ENCODE results near the gene CETN2. TPM values are rescaled to one million over a fixed set of nuclear protein-coding genes. Genes with fewer than 3 reads are reported as not detected.
"Not testable (repeated sequence)": the region's sequence is repeated elsewhere in the genome, so short reads cannot be mapped to it uniquely, and the experiment has no call there.

CETN2 gene
- total RNA-seq, result 24.7 and 40.7 TPM in 2 replicates

- DNase-seq (ENCODE audit: extremely low read depth, low read depth, low spot score), result peak; percentile 42
Measured at GRCh38 chrX:152830312-152831305, at the start of gene CETN2, which contains the start of gene NSDHL. TSS of gene CETN2 (minus strand) at chrX:152830757. CDS start at chrX:152830710, 47 bp downstream. TSS of gene NSDHL (plus strand) at chrX:152831063. CDS start at chrX:152846325, 15,262 bp downstream.

GRCh38 chrX:152878976-152879755 lies 48.6 kb upstream of the CETN2 start:
- DNase-seq (ENCODE audit: extremely low read depth, low read depth, low spot score), result no peak

DNA sequence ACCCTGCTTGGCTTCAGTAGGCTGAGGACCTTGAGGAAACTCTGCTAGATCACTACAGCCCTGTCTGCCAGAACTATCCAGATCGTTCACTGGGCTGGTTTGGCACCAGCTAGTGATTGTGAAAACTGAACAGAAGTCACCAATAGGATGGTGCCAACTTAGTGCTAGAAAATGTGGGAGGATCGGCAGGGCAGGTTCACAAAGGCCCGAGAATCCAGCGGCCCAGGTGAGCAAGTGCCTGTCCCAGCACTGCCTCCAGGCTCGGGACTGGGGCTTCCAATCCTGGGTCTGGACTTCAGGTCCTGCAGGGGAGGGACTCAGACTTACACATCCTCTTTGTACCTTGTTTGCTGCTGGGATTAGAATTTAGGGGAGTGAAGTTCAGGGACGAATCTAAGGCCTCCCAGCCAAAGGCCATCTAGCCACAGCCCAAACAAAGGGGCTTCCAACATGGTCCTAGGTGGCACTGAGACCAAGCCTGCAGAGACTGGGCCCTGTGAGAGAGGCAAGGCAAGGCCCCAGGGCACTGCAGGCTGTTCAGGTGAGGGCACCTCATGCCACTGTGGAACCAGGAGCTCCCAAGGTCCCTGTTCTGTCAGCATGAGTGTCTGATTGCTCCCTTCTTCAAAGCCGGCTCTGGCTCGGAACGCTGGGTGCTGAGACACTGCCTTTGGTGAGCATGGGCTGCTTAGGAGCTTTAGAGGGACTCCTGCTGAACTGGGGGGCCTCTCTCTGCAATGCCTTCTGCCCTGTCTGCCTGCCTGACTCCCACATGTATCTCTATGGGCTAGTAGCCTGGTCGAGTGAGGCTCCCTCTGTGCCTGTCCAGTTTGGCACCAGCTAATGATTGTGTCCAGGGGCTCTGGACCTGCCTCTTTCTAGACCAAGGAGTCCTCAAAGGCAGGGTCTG lies 46.6 kb upstream of the CETN2 start:
- no peak for DNase-seq (ENCODE audit: extremely low read depth, low read depth, low spot score)

DNA sequence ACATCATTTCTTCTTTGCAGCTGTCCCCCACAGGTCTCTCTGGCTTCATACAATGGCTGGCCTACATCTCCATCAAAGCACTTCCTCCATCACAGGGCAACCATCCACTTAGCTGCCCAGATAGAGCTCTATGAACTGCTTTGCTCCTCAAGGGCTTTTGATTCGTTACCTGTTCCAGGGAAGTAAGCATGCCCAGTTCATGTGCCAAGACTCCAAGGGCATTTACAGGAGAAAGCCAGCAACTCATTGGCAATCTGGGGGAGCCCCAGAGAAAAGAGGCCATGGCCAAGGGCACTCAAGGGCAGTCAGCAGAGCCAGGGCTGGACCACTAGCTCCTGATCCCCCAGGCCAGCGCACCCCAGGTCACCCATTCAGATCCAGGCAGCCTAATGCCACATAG lies 42.8 kb upstream of the CETN2 start:
- DNase-seq (ENCODE audit: extremely low read depth, low read depth, low spot score), result no peak

DNA sequence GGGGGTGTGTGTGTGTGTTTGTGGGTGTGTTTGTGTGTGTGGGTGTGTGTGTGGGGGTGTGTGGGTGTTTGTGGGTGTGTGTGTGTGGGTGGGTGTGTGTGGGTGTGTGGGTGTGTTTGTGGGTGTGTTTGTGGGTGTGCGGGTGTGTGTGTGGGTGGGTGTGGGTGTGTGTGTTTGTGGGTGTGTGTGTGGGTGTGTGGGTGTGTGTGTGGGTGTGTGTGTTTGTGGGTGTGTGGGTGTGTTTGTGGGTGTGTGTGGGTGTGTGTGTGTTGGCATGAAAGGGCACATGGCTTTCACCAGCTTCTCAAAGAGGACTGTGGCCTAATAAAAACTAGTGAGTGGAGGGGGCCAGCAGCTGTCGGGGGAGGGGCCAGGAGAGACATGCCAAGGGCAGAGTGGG lies 42.0 kb upstream of the CETN2 start:
- no peak for DNase-seq (ENCODE audit: extremely low read depth, low read depth, low spot score)

GRCh38 chrX:152871260-152871659 lies 40.7 kb upstream of the CETN2 start:
- DNase-seq (ENCODE audit: extremely low read depth, low read depth, low spot score), result no peak

DNA sequence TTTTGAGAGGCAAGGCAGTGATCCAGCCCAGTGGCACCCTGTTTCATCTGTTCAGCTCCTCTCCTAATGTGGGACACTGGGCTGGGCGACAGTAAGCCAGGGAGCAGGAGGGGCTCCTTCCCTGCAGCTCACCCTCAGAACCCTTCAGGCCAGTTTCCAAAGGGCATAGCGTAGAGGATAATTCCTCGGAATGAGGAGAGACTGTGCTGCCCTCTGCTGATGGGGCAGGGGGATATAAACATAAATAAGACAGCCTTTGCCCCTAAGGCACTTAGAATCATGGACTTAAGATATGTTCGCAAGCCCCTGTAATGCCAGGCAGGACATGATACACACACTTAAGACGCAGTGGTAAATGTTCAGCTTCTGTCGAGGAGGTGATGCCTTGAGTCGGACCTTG lies 39.4 kb upstream of the CETN2 start:
- DNase-seq (ENCODE audit: extremely low read depth, low read depth, low spot score), result no peak

DNA sequence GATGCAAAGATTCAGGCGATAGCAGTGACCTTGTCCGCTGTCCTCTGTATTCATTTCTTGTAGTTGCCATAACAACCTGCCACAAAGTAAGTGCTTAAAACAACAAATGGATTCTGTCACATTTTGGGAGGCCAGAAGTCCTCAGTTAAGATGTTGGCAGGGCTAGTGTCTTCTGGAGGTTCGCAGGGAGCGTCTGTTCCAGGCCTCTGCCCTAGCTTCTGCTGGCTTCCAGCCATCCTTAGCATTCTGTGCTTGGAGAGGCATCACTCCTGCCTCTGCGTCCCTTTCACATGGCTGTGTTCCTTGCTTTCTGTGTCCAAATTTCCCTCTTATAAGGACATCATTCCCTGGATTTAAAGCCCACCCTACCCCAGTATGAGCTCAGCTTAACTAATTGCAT lies 35.8 kb upstream of the CETN2 start:
- no peak for DNase-seq (ENCODE audit: extremely low read depth, low read depth, low spot score)

DNA sequence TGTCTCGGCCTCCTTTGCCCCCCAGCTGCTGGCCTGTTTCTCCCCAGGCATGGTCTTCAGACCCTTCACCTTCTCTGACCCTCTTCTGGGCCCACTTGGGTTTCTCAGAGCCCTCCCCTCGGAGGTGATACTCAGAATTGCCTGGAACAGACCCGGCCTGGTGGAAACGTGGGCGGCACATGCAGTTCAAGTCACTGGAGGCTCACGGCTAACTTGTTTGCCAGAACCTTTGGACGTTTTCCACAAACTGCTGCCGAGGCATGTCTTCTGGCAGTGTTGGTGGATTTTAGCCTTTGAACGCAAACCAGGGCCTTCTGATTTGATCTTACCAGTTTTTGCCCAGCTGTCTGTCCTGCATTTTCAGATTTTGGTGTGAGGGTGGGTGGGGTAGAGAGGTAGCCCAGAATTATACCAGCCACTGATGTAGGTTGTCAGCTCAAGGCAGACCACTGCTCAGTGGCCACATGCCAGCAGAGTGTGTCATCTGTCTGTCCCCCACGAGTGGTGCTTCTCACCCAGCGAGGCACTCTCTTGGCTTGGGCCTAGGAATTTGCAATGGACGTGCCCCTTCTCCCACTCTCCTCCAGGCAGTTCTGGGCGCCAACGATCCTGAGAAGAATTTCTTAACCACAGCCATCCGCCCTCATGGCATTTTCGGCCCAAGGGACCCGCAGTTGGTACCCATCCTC lies 34.8 kb upstream of the CETN2 start:
- no peak for DNase-seq (ENCODE audit: extremely low read depth, low read depth, low spot score)

DNA sequence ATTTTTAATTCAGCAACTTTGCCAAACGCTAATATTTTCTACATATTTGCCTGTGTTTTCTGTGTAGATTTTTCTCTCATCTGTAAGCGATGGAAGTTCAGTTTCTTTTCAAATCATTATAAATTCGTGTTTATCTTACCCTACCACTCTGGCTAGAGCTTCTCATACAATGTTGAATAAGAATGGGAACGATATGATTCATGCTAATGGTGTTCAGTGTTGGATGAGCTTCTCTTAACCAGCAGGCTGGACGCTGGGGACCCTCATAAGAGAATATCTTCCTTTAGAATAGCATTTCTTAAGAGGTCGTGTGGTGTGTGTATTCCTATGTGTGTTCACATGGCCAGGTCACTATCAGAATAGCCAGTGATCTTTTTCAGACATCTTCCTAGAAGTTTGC lies 31.3 kb upstream of the CETN2 start:
- DNase-seq (ENCODE audit: extremely low read depth, low read depth, low spot score), result no peak

DNA sequence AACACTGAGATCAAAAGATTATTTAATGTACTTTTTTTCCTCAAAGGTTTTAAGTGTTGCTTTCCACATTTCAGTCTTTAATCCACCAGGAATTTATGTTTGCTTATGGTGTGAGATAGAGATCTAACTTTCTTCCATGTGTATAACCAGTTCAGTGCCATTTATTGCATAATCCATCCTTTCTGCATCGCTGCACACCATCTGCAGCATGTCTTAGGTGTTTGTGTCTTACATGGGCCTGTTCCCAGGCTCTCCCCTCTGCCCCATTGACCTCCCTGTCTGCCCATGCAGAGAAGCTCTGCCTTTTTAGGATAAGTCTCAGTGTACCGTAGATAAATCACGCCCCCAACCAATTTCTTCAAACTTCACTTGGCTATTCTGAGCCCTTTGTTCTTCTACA lies 30.6 kb upstream of the CETN2 start:
- DNase-seq (ENCODE audit: extremely low read depth, low read depth, low spot score), result no peak

DNA sequence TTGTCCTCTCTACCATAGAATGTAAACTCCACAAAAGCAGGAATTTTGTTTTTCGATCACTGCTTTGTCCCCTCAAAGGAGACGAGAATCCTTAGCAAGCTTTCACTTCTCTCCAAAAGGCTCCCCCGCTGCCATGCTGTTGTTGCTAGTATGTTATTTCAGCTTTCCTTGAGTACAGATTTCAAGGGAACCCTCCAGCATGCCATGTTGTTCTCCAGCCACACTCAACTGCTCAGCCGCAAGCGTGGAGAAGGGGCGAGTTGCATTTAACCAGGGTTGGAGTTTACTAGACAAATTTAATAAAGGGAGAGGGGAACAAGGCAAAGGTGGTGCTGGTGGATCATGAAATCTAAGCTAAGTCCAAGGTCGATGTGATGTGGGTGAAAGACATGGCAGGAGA lies 23.4 kb upstream of the CETN2 start:
- DNase-seq (ENCODE audit: extremely low read depth, low read depth, low spot score), result no peak

DNA sequence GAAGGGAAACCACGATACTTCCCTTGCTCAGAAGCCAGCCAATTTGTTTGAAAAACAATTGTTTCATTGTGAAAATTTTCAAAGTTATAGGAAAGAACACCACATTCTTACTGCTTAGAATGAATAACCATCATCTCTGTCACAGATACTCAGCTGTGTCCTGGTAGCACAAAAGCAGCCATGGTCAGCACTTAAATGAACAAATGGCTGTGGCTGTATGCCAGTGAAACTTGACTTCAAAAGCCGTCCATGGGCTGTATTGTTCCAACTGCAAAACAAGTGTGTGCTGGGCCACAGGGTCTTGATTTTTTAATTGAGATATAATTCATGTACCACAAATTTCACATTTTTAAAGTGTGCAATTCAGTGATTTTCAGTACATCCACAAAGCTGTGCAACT lies 19.9 kb upstream of the CETN2 start:
- no peak for DNase-seq (ENCODE audit: extremely low read depth, low read depth, low spot score)

DNA sequence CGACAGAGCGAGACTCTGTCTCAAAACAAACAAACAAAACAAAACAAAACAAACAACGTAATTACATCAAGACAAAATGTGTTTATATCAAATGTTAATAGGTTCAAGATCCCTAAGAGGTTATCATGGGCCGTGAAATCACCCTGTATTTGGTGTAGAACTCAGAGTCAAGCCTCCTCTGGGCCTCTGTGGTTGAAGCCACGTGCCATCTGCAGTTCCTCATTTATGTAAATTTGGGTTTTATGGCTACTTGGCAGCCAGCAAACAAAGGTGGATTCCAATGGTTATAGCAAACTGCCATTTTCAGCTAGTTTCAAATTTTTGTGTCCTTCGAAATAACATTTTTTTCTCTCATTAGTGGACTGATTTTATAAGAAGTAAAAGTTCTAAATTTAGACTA lies 16.7 kb upstream of the CETN2 start:
- DNase-seq (ENCODE audit: extremely low read depth, low read depth, low spot score), result no peak

- no peak for DNase-seq (ENCODE audit: extremely low read depth, low read depth, low spot score)
Measured at GRCh38 chrX:152845618-152846240, 15.2 kb upstream of the CETN2 start.

DNA sequence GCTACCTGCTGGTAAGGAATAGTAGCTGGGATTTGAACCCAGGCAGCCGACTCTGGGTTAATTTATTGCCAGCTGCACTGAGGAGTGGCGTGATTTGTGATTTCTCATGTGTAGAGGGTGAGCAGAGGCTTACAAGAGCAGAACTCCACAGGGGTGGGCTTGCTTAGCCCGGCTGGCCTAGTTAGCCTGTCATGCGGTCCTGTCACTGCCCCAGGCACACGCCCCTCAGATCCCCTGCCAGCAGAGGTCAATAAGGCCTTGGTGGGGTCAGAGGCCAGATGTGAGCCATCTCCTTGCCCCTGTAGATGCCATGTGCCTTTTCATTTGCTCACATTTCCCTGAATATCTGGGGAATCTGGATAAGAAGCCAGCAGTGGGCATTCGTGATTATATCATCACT lies 13.7 kb upstream of the CETN2 start:
- no peak for DNase-seq (ENCODE audit: extremely low read depth, low read depth, low spot score)

DNA sequence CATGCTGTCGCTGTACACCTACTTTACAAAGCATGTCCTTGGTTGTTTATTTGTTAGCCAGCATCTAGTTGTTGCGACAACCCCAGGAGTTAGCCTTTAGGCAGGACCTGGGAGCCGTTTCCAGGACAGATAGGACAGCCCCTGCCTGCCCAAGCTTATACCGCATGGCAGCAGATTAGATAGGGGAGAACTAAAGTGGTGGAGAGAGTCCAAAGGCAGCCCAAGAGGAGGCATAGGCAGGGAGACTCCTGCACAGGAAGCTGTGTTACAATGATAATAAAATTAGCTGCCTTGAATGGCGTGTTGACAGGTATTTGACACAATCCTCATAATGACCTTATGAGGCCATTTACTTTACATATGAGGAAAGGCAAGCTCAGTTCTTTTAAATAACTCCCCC lies 13.3 kb upstream of the CETN2 start:
- no peak for DNase-seq (ENCODE audit: extremely low read depth, low read depth, low spot score)

- DNase-seq (ENCODE audit: extremely low read depth, low read depth, low spot score), result no peak
Measured at GRCh38 chrX:152842772-152843338, 12.3 kb upstream of the CETN2 start.

GRCh38 chrX:152835470-152835869 lies 4.9 kb upstream of the CETN2 start:
- not testable (repeated sequence) for DNase-seq (ENCODE audit: extremely low read depth, low read depth, low spot score)

All from glomerular endothelial cell (primary cell).